Activated T-helper 17 cell treated with anti-CD3 and anti-CD28 coated beads, Interleukin-2, amount 50 U/mL, for 72 hours (primary cell): ENCODE data around the gene BSND. TPM values are rescaled to one million over a fixed set of nuclear protein-coding genes. Genes with fewer than 3 reads are reported as not detected.

ENCODE experiments used
- ATAC-seq: fragments of 150-1000 bp; cut with Tn5 transposase; replicated peaks from 2 replicates; pipeline ENCODE4 v1.10.0; 2021; ENCODE audit warnings: mild to moderate bottlenecking, moderate library complexity
- H3K27ac Mint-ChIP-seq: one replicate; pipeline ENCODE4 v1.8.0; 2022; ENCODE audit warnings: mixed read lengths
- H3K27me3 Mint-ChIP-seq: one replicate; pipeline ENCODE4 v1.8.0; 2022; ENCODE audit warnings: mixed read lengths
- H3K36me3 Mint-ChIP-seq: one replicate; pipeline ENCODE4 v1.8.0; 2022; ENCODE audit warnings: low read depth, mild to moderate bottlenecking, mixed read lengths
- H3K4me1 Mint-ChIP-seq: one replicate; pipeline ENCODE4 v1.8.0; 2022; ENCODE audit warnings: mixed read lengths
- H3K4me3 Mint-ChIP-seq: one replicate; pipeline ENCODE4 v1.8.0; 2022; ENCODE audit warnings: mild to moderate bottlenecking, mixed read lengths
- H3K9me3 Mint-ChIP-seq: one replicate; pipeline ENCODE4 v1.8.0; 2022; ENCODE audit warnings: mixed read lengths
- total RNA-seq, 2 donors: library from RNA; stranded (reverse); gene quantifications; one replicate each; pipeline ENCODE4 v1.2.3, GENCODE V29; 2022

BSND gene
- total RNA-seq, 2 donors from 2014 or later: 0.05 to 0.06 TPM

DNA sequence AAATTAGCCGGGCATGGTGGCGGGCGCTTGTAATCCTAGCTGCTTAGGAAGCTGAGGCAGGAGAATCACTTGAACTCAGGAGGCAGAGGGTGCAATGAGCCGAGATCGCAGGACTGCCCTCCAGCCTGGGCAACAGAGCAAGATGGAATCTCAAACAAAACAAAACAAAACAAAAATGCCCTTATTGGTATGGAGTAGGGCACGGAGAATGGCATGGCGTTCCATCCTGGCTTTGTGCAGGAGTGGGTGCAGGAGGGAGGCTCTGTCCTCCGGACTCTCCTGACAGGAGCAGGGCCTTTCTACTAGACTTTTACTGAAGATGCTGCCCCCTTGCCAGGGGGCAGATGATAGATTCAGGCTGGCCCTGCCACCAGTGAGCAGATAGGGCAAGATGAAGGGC lies 17.3 kb upstream of the BSND start:
- no peak for ATAC-seq
- H3K4me1 Mint-ChIP-seq: no peaks in the 10 kb centered on the region
- peaks cover 23% of the 10 kb centered on the region for H3K27me3 Mint-ChIP-seq
- no peaks in the 10 kb centered on the region for H3K9me3 Mint-ChIP-seq
- no peak overlapping the region for H3K4me3 Mint-ChIP-seq
- H3K27ac Mint-ChIP-seq: no peak overlapping the region
- no peaks in the 10 kb centered on the region for H3K36me3 Mint-ChIP-seq

- H3K27ac Mint-ChIP-seq: no peak overlapping the region
- no peaks in the 10 kb centered on the region for H3K4me1 Mint-ChIP-seq
- no peak for ATAC-seq
- H3K4me3 Mint-ChIP-seq: no peak overlapping the region
- no peaks in the 10 kb centered on the region for H3K36me3 Mint-ChIP-seq
- H3K9me3 Mint-ChIP-seq: no peaks in the 10 kb centered on the region
- H3K27me3 Mint-ChIP-seq: peaks cover 23% of the 10 kb centered on the region
Measured at GRCh38 chr1:54982739-54983138, 16.0 kb upstream of the BSND start.

DNA sequence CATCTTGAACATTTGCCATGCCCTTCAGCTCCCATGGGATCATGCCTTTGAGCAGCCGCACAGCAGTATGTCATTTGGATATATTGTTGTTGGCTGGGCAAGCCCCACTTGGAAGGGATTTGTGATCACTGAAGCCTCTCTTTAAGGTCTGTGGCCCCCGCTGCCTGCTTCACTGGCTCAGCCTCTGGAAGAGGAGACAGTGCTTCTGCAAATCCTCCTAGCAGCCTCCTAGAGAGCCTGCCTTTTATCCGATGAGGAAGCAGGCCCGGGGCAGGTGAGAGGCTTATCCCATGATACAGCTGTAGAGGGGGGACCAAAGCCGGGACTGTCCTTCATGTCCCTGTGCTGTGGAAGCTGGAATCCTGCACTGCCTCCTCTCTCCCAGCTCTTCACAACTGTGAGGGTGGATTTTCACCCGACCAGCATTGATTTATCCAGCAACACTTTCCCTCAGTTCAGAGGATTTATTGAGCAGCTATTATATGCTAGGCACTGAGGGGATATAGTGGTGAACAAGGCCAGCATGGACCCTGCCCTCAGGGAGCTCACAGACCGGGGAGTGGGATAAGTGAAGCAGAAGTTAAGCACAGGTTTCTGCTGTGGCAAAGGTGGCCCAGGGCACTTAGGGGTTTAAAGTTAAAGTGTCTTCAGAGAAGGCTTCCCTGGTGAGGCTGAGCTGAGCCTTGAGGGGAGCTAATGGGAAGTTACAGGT lies 14.4 kb upstream of the BSND start:
- H3K27me3 Mint-ChIP-seq: peaks cover 19% of the 10 kb centered on the region

DNA sequence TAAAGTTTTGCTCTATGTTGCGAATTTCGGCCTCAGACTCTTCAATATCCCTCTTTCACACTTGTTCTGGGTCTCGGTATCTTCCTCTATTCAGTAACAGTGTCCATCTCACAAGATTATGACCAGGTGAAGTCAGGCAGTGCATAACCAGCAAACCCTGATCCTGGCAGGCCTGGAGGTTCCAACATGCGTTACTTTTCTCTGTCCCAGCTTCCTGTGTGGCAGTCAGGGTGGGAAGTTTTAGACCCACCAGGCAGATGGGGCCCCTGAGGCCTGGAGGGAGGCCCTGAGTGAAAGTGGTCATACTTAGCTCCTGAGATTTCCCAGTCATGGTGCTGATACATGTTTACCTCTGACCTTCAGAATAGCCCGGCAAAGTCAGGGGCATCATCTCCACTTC lies 13.2 kb upstream of the BSND start:
- no peaks in the 10 kb centered on the region for H3K4me1 Mint-ChIP-seq
- H3K27ac Mint-ChIP-seq: no peak overlapping the region
- no peaks in the 10 kb centered on the region for H3K36me3 Mint-ChIP-seq
- H3K27me3 Mint-ChIP-seq: peaks cover 14% of the 10 kb centered on the region
- H3K9me3 Mint-ChIP-seq: no peaks in the 10 kb centered on the region
- H3K4me3 Mint-ChIP-seq: no peak overlapping the region
- no peak for ATAC-seq

More for the DNA sequence above, 14.4 kb upstream of the BSND start:
- H3K9me3 Mint-ChIP-seq: no peaks in the 10 kb centered on the region
- no peak overlapping the region for H3K4me3 Mint-ChIP-seq
- no peak for ATAC-seq
- H3K4me1 Mint-ChIP-seq: no peaks in the 10 kb centered on the region
- H3K27ac Mint-ChIP-seq: no peak overlapping the region
- H3K36me3 Mint-ChIP-seq: no peaks in the 10 kb centered on the region

DNA sequence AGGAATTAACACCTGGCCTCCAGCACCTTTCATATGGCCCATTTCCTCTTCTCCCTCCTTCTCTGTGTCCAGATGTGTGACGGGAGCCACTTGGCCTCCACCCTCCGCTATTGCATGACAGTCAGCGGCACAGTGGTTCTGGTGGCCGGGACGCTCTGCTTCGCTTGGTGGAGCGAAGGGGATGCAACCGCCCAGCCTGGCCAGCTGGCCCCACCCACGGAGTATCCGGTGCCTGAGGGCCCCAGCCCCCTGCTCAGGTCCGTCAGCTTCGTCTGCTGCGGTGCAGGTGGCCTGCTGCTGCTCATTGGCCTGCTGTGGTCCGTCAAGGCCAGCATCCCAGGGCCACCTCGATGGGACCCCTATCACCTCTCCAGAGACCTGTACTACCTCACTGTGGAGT lies 12.7 kb upstream of the BSND start:
- no peaks in the 10 kb centered on the region for H3K36me3 Mint-ChIP-seq
- no peak for ATAC-seq
- H3K4me1 Mint-ChIP-seq: no peaks in the 10 kb centered on the region
- no peaks in the 10 kb centered on the region for H3K9me3 Mint-ChIP-seq
- H3K4me3 Mint-ChIP-seq: no peak overlapping the region
- H3K27me3 Mint-ChIP-seq: peaks cover 12% of the 10 kb centered on the region
- H3K27ac Mint-ChIP-seq: no peak overlapping the region

- Mint-ChIP-seq H3K9me3 (no peaks in the 10 kb centered on the region), H3K27me3 (peaks cover 7% of the 10 kb centered on the region), H3K27ac (no peak overlapping the region), H3K4me1 (no peaks in the 10 kb centered on the region), H3K36me3 (no peaks in the 10 kb centered on the region), H3K4me3 (no peak overlapping the region)
- ATAC-seq: no peak
Measured at GRCh38 chr1:54986533-54986932, 12.2 kb upstream of the BSND start.

GRCh38 chr1:54987427-54987826 lies 11.3 kb upstream of the BSND start:
- Mint-ChIP-seq H3K9me3 (no peaks in the 10 kb centered on the region), H3K36me3 (no peaks in the 10 kb centered on the region), H3K4me3 (no peak overlapping the region), H3K27me3 (peaks cover under 1% of the 10 kb centered on the region), H3K27ac (no peak overlapping the region), H3K4me1 (no peaks in the 10 kb centered on the region)
- ATAC-seq: no peak

GRCh38 chr1:54987919-54988705 lies 10.6 kb upstream of the BSND start:
- no peaks in the 10 kb centered on the region for H3K9me3 Mint-ChIP-seq
- H3K27me3 Mint-ChIP-seq: no peaks in the 10 kb centered on the region
- H3K27ac Mint-ChIP-seq: no peak overlapping the region
- H3K36me3 Mint-ChIP-seq: no peaks in the 10 kb centered on the region
- no peaks in the 10 kb centered on the region for H3K4me1 Mint-ChIP-seq
- no peak for ATAC-seq
- H3K4me3 Mint-ChIP-seq: no peak overlapping the region

- Mint-ChIP-seq H3K27me3 (no peaks in the 10 kb centered on the region), H3K36me3 (no peaks in the 10 kb centered on the region), H3K27ac (peak overlapping the region; percentile 21), H3K4me1 (no peaks in the 10 kb centered on the region), H3K9me3 (no peaks in the 10 kb centered on the region), H3K4me3 (no peak overlapping the region)
- no peak for ATAC-seq
Measured at GRCh38 chr1:54988975-54989374, 9.8 kb upstream of the BSND start.

GRCh38 chr1:54989473-54989872 lies 9.3 kb upstream of the BSND start:
- no peaks in the 10 kb centered on the region for H3K9me3 Mint-ChIP-seq
- no peak for ATAC-seq
- H3K4me3 Mint-ChIP-seq: no peak overlapping the region
- H3K27ac Mint-ChIP-seq: no peak overlapping the region
- H3K4me1 Mint-ChIP-seq: no peaks in the 10 kb centered on the region
- no peaks in the 10 kb centered on the region for H3K27me3 Mint-ChIP-seq
- no peaks in the 10 kb centered on the region for H3K36me3 Mint-ChIP-seq

DNA sequence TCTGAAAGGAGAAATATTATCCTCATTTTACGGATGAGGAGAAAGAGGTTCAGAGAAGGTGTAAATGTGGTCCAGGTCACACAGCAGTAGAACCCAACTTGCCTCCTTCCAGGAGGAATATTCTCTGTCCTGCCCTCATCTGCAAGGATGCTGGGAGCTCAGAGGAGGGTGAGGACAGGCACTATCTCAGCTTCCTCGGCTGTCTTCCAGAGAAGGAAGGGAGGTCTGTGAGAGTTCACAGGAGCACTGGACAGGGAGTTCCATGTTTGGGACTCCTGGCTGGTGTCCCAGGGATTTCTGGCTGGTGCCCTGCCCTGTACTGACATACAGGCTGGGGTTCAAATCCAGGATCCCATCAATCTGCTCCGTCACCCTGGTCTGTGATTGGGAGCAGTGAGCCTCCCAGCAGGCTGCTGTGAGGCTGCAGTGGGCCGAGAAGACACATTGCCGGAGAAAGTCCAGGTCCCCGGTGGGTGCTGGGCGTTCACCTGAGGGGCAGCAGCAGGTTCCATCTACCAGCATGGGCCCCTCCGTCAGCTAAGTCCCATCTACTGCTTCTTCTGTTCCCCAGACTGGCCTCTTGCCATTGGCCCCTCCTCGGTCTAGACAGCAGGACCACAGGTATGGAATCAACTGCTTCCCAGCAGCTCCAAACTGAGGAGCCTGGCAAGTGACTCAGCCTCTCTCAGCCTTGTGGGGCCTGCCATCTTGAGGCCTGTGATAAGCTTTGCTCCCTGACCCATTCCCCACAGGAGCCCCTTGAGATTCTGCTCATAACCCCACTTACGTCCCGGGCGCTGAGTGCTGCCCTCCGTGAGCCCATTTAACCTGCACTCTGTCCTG lies 8.5 kb upstream of the BSND start:
- H3K9me3 Mint-ChIP-seq: no peaks in the 10 kb centered on the region
- no peak overlapping the region for H3K27ac Mint-ChIP-seq

DNA sequence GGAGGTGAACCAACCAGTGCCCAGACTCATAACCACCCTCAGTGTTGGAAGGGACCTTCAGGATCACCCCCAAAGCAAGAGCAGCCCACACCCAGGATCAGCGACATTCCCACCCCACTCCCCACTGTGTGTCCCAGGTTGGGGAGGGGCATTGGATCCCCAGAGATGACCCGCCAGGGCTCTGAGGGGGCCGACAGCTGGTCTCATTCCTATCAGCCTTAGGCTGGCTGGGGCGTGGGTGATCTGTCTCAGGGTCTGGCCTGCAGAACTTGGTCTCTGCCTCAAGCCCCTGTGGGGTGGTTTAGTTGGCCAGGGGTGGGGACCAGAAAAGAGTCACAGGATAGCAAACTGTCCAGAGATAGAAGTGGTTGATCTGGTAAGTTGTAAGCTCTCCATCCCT lies 7.8 kb upstream of the BSND start:
- ATAC-seq: no peak
- Mint-ChIP-seq H3K4me3 (no peak overlapping the region), H3K36me3 (no peaks in the 10 kb centered on the region), H3K27ac (no peak overlapping the region), H3K9me3 (no peaks in the 10 kb centered on the region), H3K4me1 (peaks cover 11% of the 10 kb centered on the region), H3K27me3 (peaks cover 5% of the 10 kb centered on the region)

More for the DNA sequence above, 8.5 kb upstream of the BSND start:
- Mint-ChIP-seq H3K4me1 (peaks cover 4% of the 10 kb centered on the region), H3K36me3 (no peaks in the 10 kb centered on the region), H3K27me3 (peaks cover 4% of the 10 kb centered on the region), H3K4me3 (no peak overlapping the region)
- ATAC-seq: no peak

GRCh38 chr1:54991939-54992338 lies 6.8 kb upstream of the BSND start:
- Mint-ChIP-seq H3K27me3 (peaks cover 11% of the 10 kb centered on the region), H3K27ac (no peak overlapping the region), H3K9me3 (no peaks in the 10 kb centered on the region), H3K36me3 (no peaks in the 10 kb centered on the region), H3K4me3 (no peak overlapping the region), H3K4me1 (peaks cover 18% of the 10 kb centered on the region)
- no peak for ATAC-seq

DNA sequence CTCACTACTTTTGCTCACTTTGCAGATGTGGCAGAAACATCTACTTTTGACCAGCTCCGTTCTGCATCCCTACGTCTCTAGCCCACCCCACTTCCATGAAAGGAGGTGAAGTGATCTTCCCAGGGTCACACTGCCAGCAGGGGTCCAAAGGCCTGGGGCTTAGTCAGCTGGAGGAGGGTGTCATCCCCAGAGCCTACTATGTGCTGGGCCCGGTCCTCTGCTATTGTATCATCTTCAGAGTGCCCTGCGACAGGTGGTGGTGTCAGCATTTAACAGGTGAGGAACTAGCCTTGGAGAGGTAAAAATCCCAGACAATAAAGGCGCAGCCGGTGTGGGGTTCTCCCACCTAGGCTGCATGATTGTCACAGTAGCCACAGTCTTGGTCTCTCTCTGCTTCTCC lies 5.6 kb upstream of the BSND start:
- ATAC-seq: no peak
- Mint-ChIP-seq H3K4me3 (no peak overlapping the region), H3K27me3 (peaks cover 11% of the 10 kb centered on the region), H3K9me3 (no peaks in the 10 kb centered on the region), H3K4me1 (peaks cover 18% of the 10 kb centered on the region), H3K36me3 (no peaks in the 10 kb centered on the region), H3K27ac (no peak overlapping the region)
